Neural progenitor cell (in vitro differentiated cells): ENCODE measurements around the gene LGI1.

Source experiments
- CTCF ChIP-seq: fragments of 200-600 bp; sonication (generic); IDR thresholded peaks from 2 replicates; pipeline ENCODE4 v1.5.1; 2017; ENCODE audit warnings: antibody characterized with exemption, mild to moderate bottlenecking
- EZH2 ChIP-seq: fragments of 200-600 bp; sonication (generic); IDR thresholded peaks from 2 replicates; pipeline ENCODE4 v1.6.1; 2017; ENCODE audit warnings: antibody characterized with exemption, mild to moderate bottlenecking, moderate library complexity
- EZH2phosphoT487 ChIP-seq: fragments of 200-600 bp; sonication (generic); IDR thresholded peaks from 2 replicates; pipeline ENCODE4 v1.6.1; 2017; ENCODE audit warnings: antibody characterized with exemption

GRCh38 chr10:93757801-93758507, at the start of gene LGI1:
- no peak for TF ChIP-seq CTCF
- no peak for TF ChIP-seq EZH2
- no peak for TF ChIP-seq EZH2phosphoT487
